ENCODE data around the gene CTCFL.

DNA sequence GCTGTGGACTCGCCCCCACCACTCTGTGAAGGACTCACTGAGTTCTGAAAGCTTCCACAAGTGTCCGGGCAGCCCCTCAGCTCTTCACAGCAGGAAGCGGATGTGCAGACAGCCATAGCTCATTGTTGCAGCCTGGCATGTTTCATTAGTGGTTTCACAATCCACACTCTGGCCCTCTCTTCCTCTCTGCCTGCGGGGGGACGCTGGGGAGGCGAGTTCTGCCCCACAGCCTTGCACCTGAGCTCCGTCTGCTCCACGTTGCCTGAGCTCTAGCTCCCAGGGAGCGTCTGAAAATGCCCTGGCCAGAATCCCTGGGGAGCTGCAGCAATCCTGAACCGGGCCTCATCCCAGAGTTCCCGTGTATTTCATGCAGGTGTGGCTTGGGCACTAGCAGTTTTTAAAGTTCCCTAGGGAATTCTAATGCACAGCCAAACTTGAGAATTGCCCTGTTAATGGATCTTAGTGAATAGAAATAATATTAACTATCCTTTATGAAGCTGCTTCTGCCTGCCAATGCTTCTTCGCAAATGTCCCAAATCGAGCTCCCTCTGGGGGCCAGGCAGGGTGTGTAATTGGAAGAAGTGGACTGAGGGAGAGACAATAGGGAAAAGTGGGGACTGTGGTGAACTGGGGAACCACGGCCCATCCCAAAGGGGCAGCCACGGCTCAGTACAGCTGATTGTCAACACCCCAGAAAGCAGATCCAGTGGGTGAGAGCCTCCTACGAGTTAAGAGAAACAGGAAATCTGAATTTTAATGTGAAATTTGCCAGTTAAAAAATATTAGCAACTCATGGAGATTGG is 51.5 kb downstream of the CTCFL start:
- TF ChIP-seq EZH2phosphoT487 (IDR thresholded peaks at IDR 0.05; ENCODE audit: insufficient read depth, low read depth), result no peak
- TF ChIP-seq EZH2 (IDR thresholded peaks at IDR 0.05; ENCODE audit: insufficient read depth, poor library complexity, severe bottlenecking), result no peak

All from GM23248 (cell line).